ENCODE measurements around the gene EXOC2.

DNA sequence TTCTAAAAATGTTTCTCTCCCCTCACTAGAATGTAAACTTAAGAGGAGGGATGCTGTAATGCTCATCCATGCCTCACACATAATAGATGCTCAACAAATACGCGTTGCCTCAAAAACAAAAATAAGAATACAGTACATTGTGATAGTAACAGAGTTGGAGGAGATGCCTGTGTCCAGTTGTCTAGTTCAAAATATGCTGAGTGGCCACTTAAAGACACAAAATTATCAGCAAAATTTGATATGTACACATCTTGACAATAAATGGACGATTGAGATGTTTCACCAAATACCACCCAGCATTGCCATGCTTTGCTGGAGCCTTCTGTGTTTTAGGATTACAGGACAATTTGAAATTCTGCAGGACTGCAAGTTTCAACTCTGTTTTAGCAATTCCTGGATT lies 7.6 kb upstream of the EXOC2 start:
- TF ChIP-seq, protein P1, sequence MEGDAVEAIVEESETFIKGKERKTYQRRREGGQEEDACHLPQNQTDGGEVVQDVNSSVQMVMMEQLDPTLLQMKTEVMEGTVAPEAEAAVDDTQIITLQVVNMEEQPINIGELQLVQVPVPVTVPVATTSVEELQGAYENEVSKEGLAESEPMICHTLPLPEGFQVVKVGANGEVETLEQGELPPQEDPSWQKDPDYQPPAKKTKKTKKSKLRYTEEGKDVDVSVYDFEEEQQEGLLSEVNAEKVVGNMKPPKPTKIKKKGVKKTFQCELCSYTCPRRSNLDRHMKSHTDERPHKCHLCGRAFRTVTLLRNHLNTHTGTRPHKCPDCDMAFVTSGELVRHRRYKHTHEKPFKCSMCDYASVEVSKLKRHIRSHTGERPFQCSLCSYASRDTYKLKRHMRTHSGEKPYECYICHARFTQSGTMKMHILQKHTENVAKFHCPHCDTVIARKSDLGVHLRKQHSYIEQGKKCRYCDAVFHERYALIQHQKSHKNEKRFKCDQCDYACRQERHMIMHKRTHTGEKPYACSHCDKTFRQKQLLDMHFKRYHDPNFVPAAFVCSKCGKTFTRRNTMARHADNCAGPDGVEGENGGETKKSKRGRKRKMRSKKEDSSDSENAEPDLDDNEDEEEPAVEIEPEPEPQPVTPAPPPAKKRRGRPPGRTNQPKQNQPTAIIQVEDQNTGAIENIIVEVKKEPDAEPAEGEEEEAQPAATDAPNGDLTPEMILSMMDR (IDR thresholded peaks at IDR 0.05) = no peak
- no peak for TF ChIP-seq POLR2A (IDR thresholded peaks at IDR 0.05)

Measured in thyroid gland (tissue), 4 donors.